GM21423 (cell line): ENCODE measurements around the gene CREBRF.
"Not testable (repeated sequence)": the region's sequence is repeated elsewhere in the genome, so short reads cannot be mapped to it uniquely, and the experiment has no call there.

ENCODE experiments used
- ATAC-seq: cut with Tn5 transposase; IDR thresholded peaks from one replicate; pipeline ENCODE4 v1.9.1; 2021; ENCODE audit warnings: mild to moderate bottlenecking, moderate library complexity; ENCODE audit not compliant: unreplicated experiment

The CREBRF gene, protein sequence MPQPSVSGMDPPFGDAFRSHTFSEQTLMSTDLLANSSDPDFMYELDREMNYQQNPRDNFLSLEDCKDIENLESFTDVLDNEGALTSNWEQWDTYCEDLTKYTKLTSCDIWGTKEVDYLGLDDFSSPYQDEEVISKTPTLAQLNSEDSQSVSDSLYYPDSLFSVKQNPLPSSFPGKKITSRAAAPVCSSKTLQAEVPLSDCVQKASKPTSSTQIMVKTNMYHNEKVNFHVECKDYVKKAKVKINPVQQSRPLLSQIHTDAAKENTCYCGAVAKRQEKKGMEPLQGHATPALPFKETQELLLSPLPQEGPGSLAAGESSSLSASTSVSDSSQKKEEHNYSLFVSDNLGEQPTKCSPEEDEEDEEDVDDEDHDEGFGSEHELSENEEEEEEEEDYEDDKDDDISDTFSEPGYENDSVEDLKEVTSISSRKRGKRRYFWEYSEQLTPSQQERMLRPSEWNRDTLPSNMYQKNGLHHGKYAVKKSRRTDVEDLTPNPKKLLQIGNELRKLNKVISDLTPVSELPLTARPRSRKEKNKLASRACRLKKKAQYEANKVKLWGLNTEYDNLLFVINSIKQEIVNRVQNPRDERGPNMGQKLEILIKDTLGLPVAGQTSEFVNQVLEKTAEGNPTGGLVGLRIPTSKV

DNA sequence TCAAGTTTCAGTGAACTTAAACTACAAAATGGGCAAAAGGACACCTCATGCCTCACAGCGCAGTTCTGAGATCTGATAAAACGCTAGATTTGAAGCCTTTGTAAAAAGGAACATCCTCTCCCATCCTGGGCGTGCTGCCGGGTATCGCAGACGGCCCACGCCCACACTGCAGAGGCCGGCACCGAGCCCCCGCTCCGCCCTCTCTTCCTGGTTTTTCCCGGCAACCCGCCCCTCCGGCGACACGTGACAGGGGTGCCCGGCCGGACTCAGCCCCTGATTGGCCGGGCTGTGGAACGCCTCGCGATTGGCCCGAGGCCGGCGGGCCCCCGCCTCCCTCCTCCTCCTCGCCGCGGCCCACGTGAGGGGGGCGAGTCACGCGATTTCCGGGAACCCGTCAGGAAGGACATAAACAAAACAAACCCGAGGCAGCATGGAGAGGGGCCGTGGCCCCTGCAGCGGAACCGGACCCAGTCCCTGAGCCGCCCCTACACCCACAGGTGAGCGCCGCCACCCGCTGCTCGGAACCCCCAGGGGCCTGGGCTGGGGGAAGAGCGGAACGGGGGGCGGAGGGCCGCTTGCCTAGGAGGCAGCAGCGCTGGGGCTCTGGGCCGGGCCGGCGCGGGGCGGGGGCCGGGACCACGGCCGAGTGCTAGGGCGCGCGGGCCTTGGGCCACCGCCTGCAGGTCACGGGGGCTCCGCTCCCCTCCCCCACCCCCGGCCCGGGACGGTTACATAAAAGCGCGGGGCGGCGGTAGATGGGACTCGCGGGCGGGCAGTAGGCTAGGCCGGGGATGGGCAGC lies at the start of gene CREBRF:
CREBRF (plus strand) TSS at position 370 of the 800 bp plus-strand sequence. CDS start 24,424 bp downstream, outside the sequence.
- ATAC-seq, result peak; percentile 75

DNA sequence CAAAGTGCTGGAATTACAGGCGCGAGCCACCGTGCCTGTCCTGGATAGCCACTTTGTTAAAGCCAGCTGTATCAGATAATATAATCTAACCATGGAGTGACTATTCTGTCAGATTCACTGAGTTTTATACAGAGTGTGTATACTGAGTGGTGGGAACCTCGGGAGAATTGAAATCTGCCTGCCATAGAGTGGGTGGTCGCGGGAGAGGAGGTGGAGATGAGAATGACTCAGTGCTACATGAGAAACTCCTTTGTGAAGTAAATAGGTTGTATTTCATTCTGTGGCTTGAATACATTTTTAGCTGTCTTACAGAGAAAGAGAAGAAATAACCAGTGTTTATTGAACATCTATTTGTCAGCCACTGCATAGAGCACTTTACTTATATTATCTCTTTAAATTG lies 46.1 kb upstream of the CREBRF start:
- no peak for ATAC-seq

DNA sequence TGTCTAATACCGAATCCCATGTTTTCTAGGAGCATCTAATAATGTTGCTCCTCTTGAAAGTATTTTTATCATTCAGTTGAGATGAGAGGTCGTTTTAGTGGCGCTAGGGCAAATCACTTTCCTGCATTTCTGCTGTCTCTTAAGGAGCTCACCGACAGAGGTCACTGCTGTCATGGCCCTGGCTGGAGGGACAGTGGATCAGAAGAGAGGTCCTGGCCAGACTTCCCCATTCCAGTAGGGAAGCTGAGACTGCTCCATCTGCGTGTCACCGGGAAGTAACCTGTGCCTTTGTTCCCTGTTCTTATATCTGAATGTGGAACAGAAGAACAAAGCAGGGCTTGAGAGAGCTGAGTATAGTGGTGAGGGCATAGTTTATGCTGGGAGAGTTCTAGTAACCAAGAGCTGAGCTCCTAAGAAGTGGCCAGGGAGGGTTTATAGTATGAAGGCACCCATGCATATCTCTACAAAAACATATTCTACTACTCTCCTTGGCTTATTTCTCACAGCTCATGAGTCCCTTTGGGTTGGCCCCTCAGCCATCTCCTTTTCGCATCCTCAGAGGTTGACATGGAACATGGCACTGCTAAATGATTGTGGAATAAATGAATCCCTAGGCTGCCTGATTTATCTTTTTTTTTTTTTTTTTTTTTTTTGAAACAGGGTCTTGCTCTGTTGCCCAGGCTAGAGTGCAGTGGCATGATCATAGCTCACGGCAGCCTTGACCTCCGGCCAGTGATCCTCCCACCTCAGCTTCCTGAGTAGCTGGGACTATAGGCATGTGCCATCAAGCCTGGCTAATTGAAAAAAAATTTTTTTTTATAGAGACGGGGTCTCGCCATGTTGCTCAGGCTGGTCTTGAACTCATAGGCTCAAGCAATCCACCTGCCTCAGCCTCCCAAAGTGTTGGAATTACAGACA lies 45.3 kb upstream of the CREBRF start:
- no peak for ATAC-seq

DNA sequence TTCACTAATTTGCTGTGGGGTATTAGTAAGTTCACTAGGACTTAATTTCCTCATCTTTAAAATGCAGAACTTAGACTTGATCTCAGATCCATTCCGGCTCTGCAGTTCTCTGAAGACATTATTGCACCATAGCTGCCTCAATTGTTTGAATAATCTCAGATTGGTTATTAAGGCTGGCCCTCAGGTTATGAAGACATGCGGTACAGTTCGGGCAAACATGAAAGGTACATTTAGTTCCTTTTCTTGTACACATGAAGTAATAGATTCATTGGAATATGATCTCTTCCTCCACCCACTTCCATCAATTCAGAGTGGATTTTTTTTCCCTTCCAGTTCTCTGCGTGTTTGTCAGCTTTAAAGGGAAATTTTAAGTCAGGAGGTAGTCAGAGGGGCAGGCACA lies 44.6 kb upstream of the CREBRF start:
- no peak for ATAC-seq

DNA sequence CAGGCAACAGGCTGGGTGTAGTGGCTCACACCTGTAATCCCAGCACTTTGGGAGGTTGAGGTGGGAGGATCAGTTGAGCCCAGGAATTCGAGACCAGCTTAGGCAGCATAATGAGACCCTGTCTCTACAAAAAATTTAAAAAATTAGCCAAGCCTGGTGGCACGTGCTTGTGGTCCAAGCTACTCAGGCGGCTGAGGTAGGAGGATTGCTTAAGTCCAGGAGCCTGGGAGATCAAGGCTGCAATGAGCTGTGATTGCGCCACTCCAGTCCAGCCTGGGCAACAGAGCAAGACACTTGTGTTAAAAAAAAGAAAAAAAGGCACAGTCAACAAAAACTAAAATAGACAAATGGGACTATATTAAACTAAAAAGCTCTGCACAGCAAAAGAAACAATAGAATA lies 43.3 kb upstream of the CREBRF start:
- ATAC-seq, result no peak

DNA sequence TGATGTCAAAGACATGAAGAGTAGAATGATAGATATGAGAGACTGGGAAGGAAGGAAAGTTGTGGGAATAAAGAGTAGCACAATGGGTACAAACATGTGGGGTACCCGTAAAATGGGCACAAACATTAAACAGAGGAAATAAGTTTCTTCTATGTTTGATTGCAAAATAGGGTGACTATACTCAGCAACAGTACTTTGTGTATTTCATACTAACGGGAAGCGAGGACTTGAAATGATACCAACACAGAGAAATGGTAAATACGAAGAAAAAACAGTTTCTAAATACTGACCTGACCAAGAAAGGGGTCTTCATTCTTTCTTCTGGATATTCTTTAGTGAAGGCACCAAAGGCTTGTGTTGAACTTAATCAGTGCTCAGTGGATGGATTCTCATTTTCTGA lies 41.5 kb upstream of the CREBRF start:
- ATAC-seq, result no peak

DNA sequence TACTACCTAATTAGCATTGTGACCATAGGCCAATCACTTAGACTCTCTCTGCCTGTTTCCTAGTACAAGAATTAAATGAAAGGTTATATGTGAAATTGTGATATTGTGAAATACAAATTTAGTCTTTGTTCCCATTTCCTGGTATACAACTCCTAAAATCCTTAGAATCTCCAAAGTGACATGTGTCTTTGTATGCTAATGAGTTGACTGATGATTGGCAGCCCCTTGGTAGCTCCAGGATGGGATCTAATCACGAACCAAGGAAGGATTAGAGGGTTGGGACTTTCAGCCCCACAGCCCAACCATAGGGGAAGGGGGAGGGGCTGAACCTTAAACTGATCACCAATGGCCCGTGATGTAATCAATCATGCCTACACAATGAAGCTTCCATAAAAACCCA lies 41.0 kb upstream of the CREBRF start:
- ATAC-seq, result no peak

DNA sequence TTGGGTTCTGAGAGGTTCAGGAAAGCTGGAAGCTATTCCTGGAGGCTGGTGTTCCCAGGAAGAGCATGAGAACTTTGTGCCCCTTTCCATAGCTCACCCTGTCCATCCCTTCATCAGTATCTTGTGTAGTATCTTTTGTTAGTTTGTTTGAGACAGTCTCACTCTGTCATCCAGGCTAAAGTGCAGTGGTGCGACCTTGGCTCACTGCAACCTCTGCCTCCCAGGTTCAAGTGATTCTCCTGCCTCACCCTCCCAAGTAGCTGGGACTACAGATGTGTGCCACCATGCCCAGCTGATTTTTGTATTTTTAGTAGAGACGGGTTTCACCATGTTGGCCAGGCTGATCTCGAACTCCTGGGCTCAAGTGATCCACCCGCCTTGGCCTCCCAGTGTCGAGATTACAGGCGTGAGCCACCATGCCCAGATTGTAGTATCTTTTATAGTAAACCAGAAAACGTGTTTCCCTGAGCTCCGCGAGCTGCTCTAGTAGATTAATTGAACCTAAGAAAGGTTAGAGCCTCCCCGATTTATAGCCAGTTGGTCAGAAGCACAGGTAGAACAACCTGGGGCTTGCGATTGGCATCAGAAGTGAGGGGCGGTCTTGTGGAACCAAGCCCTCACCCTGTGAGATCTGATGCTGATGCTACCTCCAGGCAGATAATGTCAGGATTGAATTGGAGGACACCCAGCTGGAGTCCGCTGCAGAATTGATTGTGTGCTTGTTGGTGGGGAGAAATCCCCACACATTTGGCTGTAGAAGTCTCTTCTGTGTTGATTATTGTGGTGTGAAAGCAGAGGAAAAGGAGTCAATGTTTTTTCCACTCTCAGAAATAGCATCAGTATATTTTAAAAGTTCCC lies 40.3 kb upstream of the CREBRF start:
- ATAC-seq, result no peak

DNA sequence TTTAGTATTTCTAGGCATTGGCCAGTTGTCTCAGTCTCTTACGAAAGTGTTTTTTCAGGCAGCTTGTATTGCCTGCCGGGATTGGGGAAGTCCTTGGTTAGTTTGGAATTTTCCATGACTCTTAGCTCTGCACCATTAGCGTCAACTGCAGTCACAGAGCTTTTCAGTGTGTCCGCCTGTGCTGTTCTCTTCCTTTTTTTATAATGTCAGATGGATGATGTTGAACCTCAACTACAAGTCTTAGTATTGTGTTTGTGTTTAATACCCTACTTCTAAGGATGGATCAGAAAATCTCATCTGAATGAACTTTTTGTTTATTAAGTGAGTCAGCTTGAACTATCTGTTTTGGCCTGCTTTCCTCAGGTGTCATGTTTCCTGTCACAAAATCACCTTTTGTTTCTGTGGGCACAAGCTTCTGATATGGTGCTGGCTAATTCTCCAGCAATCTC lies 39.5 kb upstream of the CREBRF start:
- ATAC-seq, result no peak

DNA sequence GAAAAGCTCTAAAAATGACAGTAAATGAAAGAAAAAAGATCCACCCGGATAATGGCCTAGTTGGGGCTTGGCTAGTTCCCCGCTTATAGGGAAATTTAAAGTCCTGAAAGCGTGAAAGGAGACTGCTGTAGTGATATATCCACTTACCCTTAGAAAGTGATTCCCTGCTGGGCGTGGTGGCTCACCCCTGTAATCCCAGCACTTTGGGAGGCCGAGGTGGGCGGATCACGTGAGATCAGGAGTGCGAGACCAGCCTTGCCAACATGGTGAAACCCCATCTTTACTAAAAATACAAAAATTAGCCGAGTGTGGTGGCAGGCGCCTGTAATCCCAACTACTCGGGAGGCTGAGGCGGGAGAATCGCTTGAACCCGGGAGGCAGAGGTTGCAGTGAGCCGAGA lies 39.1 kb upstream of the CREBRF start:
- ATAC-seq, result not testable (repeated sequence)

DNA sequence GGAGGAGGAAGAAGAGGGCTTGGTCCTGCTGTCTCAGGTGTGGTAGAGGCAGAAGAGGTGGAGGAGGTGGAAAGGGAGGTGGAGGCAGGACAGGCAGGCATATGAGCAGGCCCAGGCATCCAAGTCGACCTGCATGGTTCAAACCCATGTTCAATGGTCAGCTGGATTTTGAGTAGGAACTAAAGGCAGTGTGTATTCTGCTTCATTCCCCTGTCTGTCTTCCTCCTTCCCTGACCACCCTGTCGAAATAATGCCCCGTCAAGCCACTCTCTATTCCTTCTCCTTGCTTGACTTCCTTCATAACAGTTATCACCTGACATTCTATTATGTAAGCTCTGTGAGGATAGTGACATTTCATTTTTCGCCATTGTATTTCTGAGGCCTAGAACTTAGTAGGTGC lies 37.8 kb upstream of the CREBRF start:
- no peak for ATAC-seq

DNA sequence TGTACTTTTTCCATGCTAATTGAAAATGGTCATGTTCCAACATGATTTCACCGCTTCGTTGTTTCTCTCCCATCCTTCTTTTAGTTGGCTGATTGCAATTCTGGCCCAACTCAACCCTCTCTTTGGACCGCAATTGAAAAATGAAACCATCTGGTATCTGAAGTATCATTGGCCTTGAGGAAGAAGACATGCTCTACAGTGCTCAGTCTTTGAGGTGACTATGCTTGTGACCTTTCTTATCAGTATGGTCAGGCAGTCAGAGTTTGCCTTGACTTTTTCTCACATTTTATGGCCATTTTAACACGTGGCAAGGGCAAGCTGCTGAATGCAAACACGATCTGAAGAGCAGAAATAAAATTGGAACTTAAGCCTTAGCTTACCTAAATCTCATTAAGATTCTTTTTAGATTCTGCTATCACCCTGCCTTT lies 36.0 kb upstream of the CREBRF start:
- no peak for ATAC-seq

DNA sequence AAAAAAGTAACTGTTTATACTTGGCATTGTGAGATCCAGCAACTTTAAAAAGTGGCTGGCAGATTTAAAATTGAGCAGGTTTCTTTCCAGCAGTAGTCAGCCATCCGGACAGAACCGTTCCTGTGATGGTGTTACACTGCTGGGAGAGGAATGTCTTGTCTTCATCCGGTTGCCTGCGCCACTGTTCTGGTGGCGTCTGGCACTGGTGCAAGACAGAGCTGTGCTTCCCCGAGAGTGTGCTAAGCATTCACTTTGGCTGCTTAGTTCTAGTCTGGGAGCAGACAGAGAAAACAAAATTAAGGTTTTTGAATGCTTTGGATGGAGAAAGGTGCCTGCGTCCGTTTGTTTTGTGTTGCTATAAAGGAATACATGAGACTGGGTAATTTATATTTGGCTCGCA lies 35.5 kb upstream of the CREBRF start:
- no peak for ATAC-seq

DNA sequence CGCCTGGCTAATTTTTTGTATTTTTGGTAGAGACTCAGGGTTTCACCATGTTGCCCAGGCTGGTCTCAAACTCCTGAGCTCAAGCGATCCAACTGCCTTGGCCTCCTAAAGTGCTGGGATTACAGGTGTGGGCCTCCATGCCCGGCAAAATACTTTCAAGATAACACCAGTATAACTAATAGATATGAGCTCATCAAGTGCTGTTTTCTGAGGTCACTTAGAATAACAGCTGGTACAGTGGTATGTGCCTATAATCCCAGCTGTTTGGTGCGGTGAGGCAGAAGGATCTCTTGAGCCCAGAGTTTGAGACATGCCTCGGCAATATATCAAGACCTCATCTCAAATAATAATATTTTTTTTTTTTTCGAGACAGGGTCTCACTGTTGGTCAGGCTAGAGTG lies 30.5 kb upstream of the CREBRF start:
- no peak for ATAC-seq

DNA sequence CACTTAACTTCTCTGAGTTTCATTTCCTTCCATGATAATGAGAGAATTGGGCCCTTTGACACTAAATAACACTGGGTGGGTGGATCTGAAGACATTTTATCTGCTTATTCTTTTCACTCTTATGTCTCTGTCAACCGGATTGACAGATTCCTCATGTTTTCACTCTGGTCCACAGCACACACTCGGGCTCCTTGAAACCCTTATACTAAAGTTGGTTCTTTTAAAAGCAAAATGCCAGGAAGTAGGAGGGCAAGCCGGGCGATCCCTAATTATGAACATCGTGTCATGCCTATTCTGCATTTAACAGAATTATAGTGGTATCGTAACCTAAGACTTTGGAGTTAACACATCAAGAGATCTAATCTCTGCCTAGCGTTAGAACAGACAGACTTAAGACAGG lies 28.2 kb upstream of the CREBRF start:
- no peak for ATAC-seq

DNA sequence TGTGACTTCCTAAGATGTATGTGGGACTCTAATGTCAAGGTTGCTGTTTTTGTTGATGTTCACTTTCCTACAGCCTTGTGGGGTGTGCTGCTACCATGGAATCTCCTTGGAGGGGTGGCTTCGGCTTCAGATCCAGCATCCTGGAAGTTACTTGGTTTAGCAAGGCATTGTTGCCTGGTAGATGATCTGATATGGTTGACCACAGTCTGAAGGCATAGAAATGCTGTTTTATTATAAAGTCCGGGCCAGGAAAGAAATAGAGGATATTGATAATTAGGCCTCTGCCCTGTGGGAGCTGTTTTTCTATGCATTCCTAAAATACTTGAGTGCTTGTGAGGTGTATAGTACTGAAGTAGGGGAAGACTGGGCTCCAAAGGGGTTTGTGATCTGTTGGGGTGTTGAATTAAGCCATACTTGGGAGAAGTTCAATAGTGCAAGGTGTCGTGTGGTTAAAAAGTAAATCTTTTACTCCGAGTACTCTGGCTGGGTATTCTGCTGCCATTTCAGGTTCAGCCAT lies 27.3 kb upstream of the CREBRF start:
- no peak for ATAC-seq

DNA sequence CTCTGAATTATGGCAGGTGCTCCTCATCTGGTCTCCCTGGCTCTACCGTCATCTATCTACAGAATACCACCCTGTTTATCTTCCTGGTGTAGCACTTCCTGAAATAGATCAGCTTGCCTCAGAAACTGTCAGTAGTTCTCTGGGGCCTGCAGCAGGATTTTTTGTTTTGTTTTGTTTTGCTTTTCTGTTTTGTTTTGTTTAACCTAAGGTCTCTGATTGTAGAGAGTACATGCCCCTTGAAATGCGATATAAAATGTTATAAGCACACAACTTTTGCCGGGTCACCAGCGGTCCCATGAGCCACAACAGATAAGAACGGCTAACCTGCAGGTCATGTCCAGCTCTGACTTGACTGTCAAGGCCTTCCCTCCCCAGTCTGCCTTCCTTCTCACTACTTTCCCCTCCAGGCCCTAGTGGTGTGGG lies 26.6 kb upstream of the CREBRF start:
- ATAC-seq, result no peak

DNA sequence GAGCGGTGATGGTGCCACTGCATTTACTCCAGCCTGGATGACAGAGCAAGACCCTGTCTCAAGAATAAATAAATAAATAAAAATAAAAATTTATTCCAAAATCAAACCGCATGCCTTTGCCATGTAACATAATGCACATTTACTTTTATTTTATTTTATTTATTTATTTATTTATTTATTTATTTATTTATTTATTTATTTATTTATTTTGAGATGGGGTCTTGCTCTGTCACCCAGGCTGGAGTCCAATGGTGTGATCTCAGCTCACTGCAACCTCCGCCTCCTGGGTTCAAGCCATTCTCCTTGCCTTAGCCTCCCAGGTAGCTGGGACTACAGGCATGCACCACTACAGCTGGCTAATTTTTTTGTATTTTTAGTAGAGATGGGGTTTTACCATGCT lies 24.1 kb upstream of the CREBRF start:
- ATAC-seq, result not testable (repeated sequence)

DNA sequence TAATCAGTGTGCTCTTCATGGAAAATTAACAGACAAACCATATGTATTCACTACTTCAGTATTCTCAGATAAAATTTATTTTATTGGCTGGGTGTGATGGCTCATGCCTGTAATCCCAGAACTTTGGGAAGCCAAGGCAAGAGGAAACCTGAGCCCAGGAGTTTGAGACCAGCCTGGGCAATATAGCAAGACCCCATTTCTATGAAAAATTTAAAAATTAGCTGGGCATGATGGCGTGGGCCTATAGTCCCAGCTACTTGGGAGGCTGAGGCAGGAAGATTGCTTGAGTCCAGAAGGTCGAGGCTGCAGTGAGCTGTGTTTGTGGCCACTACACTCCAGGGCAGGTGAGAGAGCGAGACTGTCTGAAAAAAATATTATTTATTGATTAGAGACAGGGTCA lies 23.4 kb upstream of the CREBRF start:
- ATAC-seq, result no peak
